HG02678 (cell line): ENCODE results near the gene ZSCAN12.

Experiments
- ATAC-seq: cut with Tn5 transposase; IDR thresholded peaks from one replicate; pipeline ENCODE4 v1.9.1; 2021; ENCODE audit warnings: mild to moderate bottlenecking, moderate library complexity; ENCODE audit not compliant: unreplicated experiment

ZSCAN12 gene

DNA sequence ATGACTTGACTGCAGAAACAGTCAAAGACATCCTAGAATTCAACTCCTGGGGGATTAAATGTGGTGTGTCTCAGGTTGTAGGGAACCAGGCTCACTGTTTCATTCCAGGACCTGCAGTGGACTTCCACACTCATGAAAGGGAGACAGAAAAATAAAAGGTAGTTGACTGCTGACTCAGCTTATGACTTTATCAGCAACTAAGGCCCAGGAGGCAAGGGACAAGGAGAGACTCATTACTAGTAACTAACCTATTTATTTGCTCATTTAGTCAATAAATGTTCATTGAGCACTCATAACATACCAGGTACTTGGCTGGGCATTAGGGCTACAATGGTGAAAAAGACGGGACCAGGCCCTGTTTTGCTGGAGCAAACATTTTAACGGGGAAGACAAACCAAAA lies 66.5 kb downstream of the ZSCAN12 start:
- ATAC-seq = no peak

DNA sequence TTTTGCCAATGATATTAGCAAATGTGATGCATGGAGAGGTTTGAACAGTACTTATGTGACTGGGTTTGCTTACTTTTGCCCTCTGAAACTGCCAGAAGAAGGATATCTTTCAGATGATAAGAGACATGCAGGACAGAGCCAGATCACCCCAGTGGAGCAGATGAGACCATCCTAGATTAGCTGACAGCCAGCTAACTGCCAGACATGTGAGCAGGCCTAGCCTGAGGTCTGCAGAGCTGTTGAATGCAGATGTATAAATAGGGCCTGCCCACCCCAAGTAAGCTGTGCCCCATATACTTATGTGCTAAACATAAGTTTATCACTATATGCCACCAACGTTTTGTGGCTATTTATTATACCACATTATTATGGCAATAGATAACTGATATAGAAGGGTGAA lies 69.5 kb downstream of the ZSCAN12 start:
- ATAC-seq = no peak
